ENCODE data around the gene AOC1. TPM values are rescaled to one million over a fixed set of nuclear protein-coding genes. Genes with fewer than 3 reads are reported as not detected.

The AOC1 gene
- total RNA-seq, 3 donors from 2014 or later = 249 to 756 (median 606) TPM

- intact Hi-C loops (cut with DNase I, micrococcal nuclease) = no loop called here
- Histone ChIP-seq H3K36me3 (ENCODE audit: low read depth) (no peaks in the 10 kb centered on the region), H3K4me1 (ENCODE audit: low read depth) (no peaks in the 10 kb centered on the region), H3K9me3 (no peaks in the 10 kb centered on the region), H3K4me3 (no peak overlapping the region)
- ATAC-seq (no peak), DNase-seq (no peak)
- no peak for TF ChIP-seq CTCF (IDR thresholded peaks at IDR 0.05)
Observed at GRCh38 chr7:150860978-150861295, 8.6 kb downstream of the AOC1 start.

- H3K36me3 ChIP-seq (ENCODE audit: low read depth) = no peaks in the 10 kb centered on the region
- no peak for ATAC-seq
- TF ChIP-seq CTCF (IDR thresholded peaks at IDR 0.05) = no peak
- H3K4me3 ChIP-seq = no peak overlapping the region
- intact Hi-C loops (cut with DNase I, micrococcal nuclease) = no loop called here
- H3K4me1 ChIP-seq (ENCODE audit: low read depth) = no peaks in the 10 kb centered on the region
- H3K9me3 ChIP-seq = no peaks in the 10 kb centered on the region
- no peak for DNase-seq
Observed at GRCh38 chr7:150862356-150862755, 10.0 kb downstream of the AOC1 start.

- no peak for ATAC-seq
- H3K9me3 ChIP-seq = no peaks in the 10 kb centered on the region
- no peak overlapping the region for H3K4me3 ChIP-seq
- TF ChIP-seq CTCF (IDR thresholded peaks at IDR 0.05) = no peak
- intact Hi-C loops (cut with DNase I, micrococcal nuclease) = no loop called here
- no peak for DNase-seq
- H3K36me3 ChIP-seq (ENCODE audit: low read depth) = no peaks in the 10 kb centered on the region
- H3K4me1 ChIP-seq (ENCODE audit: low read depth) = no peaks in the 10 kb centered on the region
Observed at GRCh38 chr7:150863946-150864345, 11.6 kb downstream of the AOC1 start.

- Histone ChIP-seq H3K4me3 (no peak overlapping the region), H3K4me1 (ENCODE audit: low read depth) (no peaks in the 10 kb centered on the region), H3K36me3 (ENCODE audit: low read depth) (no peaks in the 10 kb centered on the region), H3K9me3 (no peaks in the 10 kb centered on the region)
- intact Hi-C loops (cut with DNase I, micrococcal nuclease) = no loop called here
- ATAC-seq = no peak
- no peak for TF ChIP-seq CTCF (IDR thresholded peaks at IDR 0.05)
- no peak for DNase-seq
Observed at GRCh38 chr7:150866932-150867564, 14.7 kb downstream of the AOC1 start.

GRCh38 chr7:150867605-150868004, 15.3 kb downstream of the AOC1 start:
- no peak for TF ChIP-seq CTCF (IDR thresholded peaks at IDR 0.05)
- no peaks in the 10 kb centered on the region for H3K4me1 ChIP-seq (ENCODE audit: low read depth)
- H3K36me3 ChIP-seq (ENCODE audit: low read depth) = no peaks in the 10 kb centered on the region
- no peaks in the 10 kb centered on the region for H3K9me3 ChIP-seq
- ATAC-seq = no peak
- intact Hi-C loops (cut with DNase I, micrococcal nuclease) = no loop called here
- no peak for DNase-seq
- no peak overlapping the region for H3K4me3 ChIP-seq

GRCh38 chr7:150869467-150869866, 17.1 kb downstream of the AOC1 start:
- Histone ChIP-seq H3K36me3 (ENCODE audit: low read depth) (no peaks in the 10 kb centered on the region), H3K4me3 (no peak overlapping the region), H3K4me1 (ENCODE audit: low read depth) (no peaks in the 10 kb centered on the region), H3K9me3 (no peaks in the 10 kb centered on the region)
- ATAC-seq = no peak
- intact Hi-C loops (cut with DNase I, micrococcal nuclease) = no loop called here
- DNase-seq = no peak
- TF ChIP-seq CTCF (IDR thresholded peaks at IDR 0.05) = no peak
